NCI-H526 treated with DMSO at 0.1 percent for 48 hours (cell line): ENCODE measurements around the gene KCNE1.
"Not testable (repeated sequence)": the region's sequence is repeated elsewhere in the genome, so short reads cannot be mapped to it uniquely, and the experiment has no call there.

Experiments
- DNase-seq: peaks from one replicate; lab custom pipeline; 2025; lab: John Stamatoyannopoulos, UW

The KCNE1 gene

GRCh38 chr21:34511787-34512455 is at the start of gene KCNE1:
TSS of gene KCNE1 (minus strand) at chr21:34512210. CDS start at chr21:34449634, 62,576 bp downstream.
- no peak for DNase-seq

GRCh38 chr21:34561806-34562205 is 49.8 kb upstream of the KCNE1 start:
- DNase-seq, result no peak

- no peak for DNase-seq
Observed at GRCh38 chr21:34560609-34561008, 48.6 kb upstream of the KCNE1 start.

GRCh38 chr21:34560021-34560420 is 48.0 kb upstream of the KCNE1 start:
- no peak for DNase-seq

GRCh38 chr21:34559089-34559631 is 47.1 kb upstream of the KCNE1 start:
- DNase-seq, result peak; percentile 0

GRCh38 chr21:34558166-34558565 is 46.2 kb upstream of the KCNE1 start:
- no peak for DNase-seq

GRCh38 chr21:34557261-34557660 is 45.3 kb upstream of the KCNE1 start:
- DNase-seq, result no peak

GRCh38 chr21:34554670-34555069 is 42.7 kb upstream of the KCNE1 start:
- DNase-seq, result not testable (repeated sequence)

GRCh38 chr21:34554227-34554626 is 42.2 kb upstream of the KCNE1 start:
- DNase-seq, result no peak

- DNase-seq, result no peak
Observed at GRCh38 chr21:34553151-34553952, 41.3 kb upstream of the KCNE1 start.

GRCh38 chr21:34552360-34553098 is 40.5 kb upstream of the KCNE1 start:
- DNase-seq, result no peak

GRCh38 chr21:34550182-34550799 is 38.3 kb upstream of the KCNE1 start:
- DNase-seq, result no peak

- no peak for DNase-seq
Observed at GRCh38 chr21:34548781-34549376, 36.9 kb upstream of the KCNE1 start.

- DNase-seq, result no peak
Observed at GRCh38 chr21:34546542-34546941, 34.5 kb upstream of the KCNE1 start.

- DNase-seq, result no peak
Observed at GRCh38 chr21:34545079-34545884, 33.3 kb upstream of the KCNE1 start.

- DNase-seq, result peak; percentile 79
Observed at GRCh38 chr21:34544032-34544496, 32.1 kb upstream of the KCNE1 start.

GRCh38 chr21:34543017-34543416 is 31.0 kb upstream of the KCNE1 start:
- DNase-seq, result no peak

GRCh38 chr21:34540206-34540605 is 28.2 kb upstream of the KCNE1 start:
- no peak for DNase-seq

- no peak for DNase-seq
Observed at GRCh38 chr21:34537838-34538237, 25.8 kb upstream of the KCNE1 start.

GRCh38 chr21:34536820-34537219 is 24.8 kb upstream of the KCNE1 start:
- no peak for DNase-seq

- no peak for DNase-seq
Observed at GRCh38 chr21:34536311-34536710, 24.3 kb upstream of the KCNE1 start.
